HL-60 (cell line): Measurements from ENCODE around the gene ANKRD33B.
"Not testable (repeated sequence)": the region's sequence is repeated elsewhere in the genome, so short reads cannot be mapped to it uniquely, and the experiment has no call there.

Source experiments
- DNase-seq, 2 experiments: peaks; one replicate each; pipeline ENCODE4 v3.0.0-alpha.2; 2010 to 2020; ENCODE audit warnings: low read depth in 1 of 2, low spot score in 1 of 2
- H3K27ac ChIP-seq: fragments of 250-450 bp; sonication (Bioruptor Pico); replicated peaks from 2 replicates; pipeline ENCODE4 v1.5.1; 2020; ENCODE audit warnings: mild to moderate bottlenecking, moderate library complexity
- H3K27me3 ChIP-seq: fragments of 250-450 bp; sonication (Bioruptor Pico); 2 replicates; pipeline ENCODE4 v1.5.1; 2021; ENCODE audit warnings: mild to moderate bottlenecking, moderate library complexity; ENCODE audit not compliant: insufficient read depth, poor library complexity, severe bottlenecking
- H3K4me3 ChIP-seq: replicated peaks from 2 replicates; pipeline ENCODE4 v1.5.1; 2011; ENCODE audit warnings: mild to moderate bottlenecking, control low read depth, low read length; ENCODE audit not compliant: insufficient read depth
- CTCF ChIP-seq: IDR thresholded peaks from one replicate; pipeline ENCODE4 v1.5.1; 2011; ENCODE audit warnings: low read length, control low read depth, inconsistent platforms; ENCODE audit not compliant: insufficient read depth
- GABPA ChIP-seq: IDR thresholded peaks from 2 replicates; pipeline ENCODE4 v1.6.1; 2012; ENCODE audit warnings: low read depth
- POLR2AphosphoS5 ChIP-seq: IDR thresholded peaks from 2 replicates; pipeline ENCODE4 v1.6.1; 2012; ENCODE audit warnings: low read depth
- REST ChIP-seq: IDR thresholded peaks from 2 replicates; pipeline ENCODE4 v1.6.1; 2012; ENCODE audit warnings: low read depth; ENCODE audit not compliant: insufficient replicate concordance
- SPI1 ChIP-seq: IDR thresholded peaks from 2 replicates; pipeline ENCODE4 v1.6.1; 2012; ENCODE audit warnings: low read depth, mild to moderate bottlenecking, borderline replicate concordance

The ANKRD33B gene

GRCh38 chr5:10662661-10663488, 99.0 kb downstream of the ANKRD33B start:
- TF ChIP-seq POLR2AphosphoS5 (no peak), SPI1 (peak; percentile 14; the same call in 1 of the 2 replicates)
- DNase-seq: no peak
- no peak overlapping the region for H3K27ac ChIP-seq
- no peaks in the 10 kb centered on the region for H3K27me3 ChIP-seq
- H3K4me3 ChIP-seq: no peak overlapping the region

GRCh38 chr5:10663489-10664179, 99.8 kb downstream of the ANKRD33B start:
- no peak overlapping the region for H3K27ac ChIP-seq
- DNase-seq: no peak
- H3K4me3 ChIP-seq: no peak overlapping the region
- TF ChIP-seq POLR2AphosphoS5: no peak
- no peak for TF ChIP-seq REST
- no peak for TF ChIP-seq GABPA
- TF ChIP-seq CTCF: no peak
- no peak for TF ChIP-seq SPI1
- no peaks in the 10 kb centered on the region for H3K27me3 ChIP-seq

- not testable (repeated sequence) for H3K27me3 ChIP-seq, DNase-seq, H3K27ac ChIP-seq, H3K4me3 ChIP-seq
Observed at GRCh38 chr5:10664180-10664769, 100.4 kb downstream of the ANKRD33B start.

- no peak for DNase-seq
- Histone ChIP-seq H3K27ac (no peak overlapping the region), H3K4me3 (no peak overlapping the region), H3K27me3 (no peaks in the 10 kb centered on the region)
- no peak for TF ChIP-seq REST
- TF ChIP-seq SPI1: no peak
- TF ChIP-seq POLR2AphosphoS5: no peak
- no peak for TF ChIP-seq CTCF
- no peak for TF ChIP-seq GABPA
Observed at GRCh38 chr5:10665799-10666198, 101.9 kb downstream of the ANKRD33B start.
